ENCODE results near the gene IGSF10. TPM values are rescaled to one million over a fixed set of nuclear protein-coding genes. Genes with fewer than 3 reads are reported as not detected.

The IGSF10 gene
- total and polyA plus RNA-seq, 2 of the 13 experiments (the other 11 are each of a cell fraction or from before 2014, with no cell fraction given) = 0.16 TPM; not detected in 1

- no peaks in the 10 kb centered on the region for H3K9me3 ChIP-seq (ENCODE audit: low read length)
- no peaks in the 10 kb centered on the region for H3K79me2 ChIP-seq (ENCODE audit: insufficient read depth, low read length)
- no peak overlapping the region for H3K9ac ChIP-seq (ENCODE audit: insufficient read depth, low read depth, low read length)
- no peak overlapping the region for H2AFZ ChIP-seq (ENCODE audit: low read length)
- ATAC-seq = no peak
- H3K36me3 ChIP-seq (replicated peaks in 1 of 2; ENCODE audit: control insufficient read depth in 1 of 2, insufficient read depth in 2 of 2, low read length in 2 of 2) = no peaks in the 10 kb centered on the region
- no peaks in the 10 kb centered on the region for H3K4me1 ChIP-seq (ENCODE audit: insufficient read depth, low read length)
- no TSS peak for BruUV-seq (replicated peaks)
- TF ChIP-seq HNF4G (IDR thresholded peaks at IDR 0.05; ENCODE audit: borderline replicate concordance, low read depth, low read length) (no peak), HNF4G (CRISPR knock-in tag; IDR thresholded peaks at IDR 0.05; ENCODE audit: borderline replicate concordance, low read depth) (no peak), THRA (CRISPR knock-in tag; IDR thresholded peaks at IDR 0.05; ENCODE audit: borderline replicate concordance) (no peak), ZFAT (CRISPR knock-in tag; conservative IDR thresholded peaks at IDR 0.05) (no peak), TOE1 (CRISPR knock-in tag; IDR thresholded peaks at IDR 0.05) (no peak), FOXM1 (CRISPR knock-in tag; IDR thresholded peaks at IDR 0.05) (no peak), PHF5A (CRISPR knock-in tag; IDR thresholded peaks at IDR 0.05; ENCODE audit: low read depth, unreplicated experiment) (no peak), CREBL2 (CRISPR knock-in tag; IDR thresholded peaks at IDR 0.05; ENCODE audit: borderline replicate concordance) (no peak), STAT6 (CRISPR knock-in tag; IDR thresholded peaks at IDR 0.05; ENCODE audit: borderline replicate concordance) (no peak)
- WGBS (ENCODE audit: low lambda C conversion rate) = 13% methylated on average over 5 of the region's 5 CpGs
- DNase-seq (ENCODE audit: low spot score) = no peak
- CTCF ChIA-PET (ENCODE audit: low intra/inter-chr PET ratio, low total read pairs) = no interaction called here
- H3K4me2 ChIP-seq (ENCODE audit: low read depth, low read length) = no peak overlapping the region
- intact Hi-C loops (cut with micrococcal nuclease; ENCODE audit: unreplicated experiment) = no loop called here
- POLR2A ChIA-PET = no interaction called here
- no peaks in the 10 kb centered on the region for H4K20me1 ChIP-seq (ENCODE audit: insufficient read depth, low read length)
- no peaks in the 10 kb centered on the region; a peak in 1 of 5 replicates for H3K27me3 ChIP-seq (ENCODE audit: control insufficient read depth in 1 of 2, insufficient read depth in 2 of 2, low read length in 2 of 2)
- no peak overlapping the region for H3K27ac ChIP-seq (ENCODE audit: extremely low read length, insufficient read depth, low read length)
- no peak for FAIRE-seq
- no peak overlapping the region for H3K4me3 ChIP-seq (replicated peaks in 1 of 3; ENCODE audit: insufficient read depth in 1 of 3, low read depth in 2 of 3, low read length in 3 of 3)
- in situ Hi-C loops (cut with HindIII; ENCODE audit: extremely low pct_ligation_motif_present, low pct_unique_long_range_greater_than_20kb) = no loop called here
These were observed 29.9 kb downstream of the IGSF10 start for GRCh38 chr3:151430821-151431484.

Data from HepG2 (cell line).